Measurements from ENCODE around the gene TUT1. TPM values are rescaled to one million over a fixed set of nuclear protein-coding genes. Genes with fewer than 3 reads are reported as not detected.
A peak's percentile ranks its signal among the peaks of the same experiment; 100 is the strongest.
"Not testable (repeated sequence)": the region's sequence is repeated elsewhere in the genome, so short reads cannot be mapped to it uniquely, and the experiment has no call there.

The TUT1 gene
- total RNA-seq, 1 donor from 2014 or later: 14.7 TPM

DNA sequence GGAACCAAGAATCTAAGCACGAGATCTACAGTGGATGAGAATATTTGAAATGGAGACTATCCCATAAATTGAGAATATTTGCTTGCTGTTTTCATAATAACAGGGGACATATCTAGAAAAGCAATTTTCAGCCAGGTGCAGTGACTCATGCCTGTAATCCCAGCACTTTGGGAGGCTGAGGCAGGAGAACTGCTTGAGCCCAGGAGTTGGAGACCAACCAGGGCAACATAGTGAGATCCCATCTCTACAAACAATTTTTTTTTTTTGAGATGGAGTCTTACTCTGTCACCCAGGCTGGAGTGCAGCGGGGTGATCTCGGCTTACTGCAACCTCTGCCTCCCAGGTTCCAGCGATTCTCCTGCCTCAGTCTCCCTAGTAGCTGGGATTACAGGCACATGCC, 9.6 kb downstream of the TUT1 start:
- DNase-seq; ATAC-seq (ENCODE audit: poor library complexity); intact Hi-C loops (cut with DNase I): not testable (repeated sequence)

DNA sequence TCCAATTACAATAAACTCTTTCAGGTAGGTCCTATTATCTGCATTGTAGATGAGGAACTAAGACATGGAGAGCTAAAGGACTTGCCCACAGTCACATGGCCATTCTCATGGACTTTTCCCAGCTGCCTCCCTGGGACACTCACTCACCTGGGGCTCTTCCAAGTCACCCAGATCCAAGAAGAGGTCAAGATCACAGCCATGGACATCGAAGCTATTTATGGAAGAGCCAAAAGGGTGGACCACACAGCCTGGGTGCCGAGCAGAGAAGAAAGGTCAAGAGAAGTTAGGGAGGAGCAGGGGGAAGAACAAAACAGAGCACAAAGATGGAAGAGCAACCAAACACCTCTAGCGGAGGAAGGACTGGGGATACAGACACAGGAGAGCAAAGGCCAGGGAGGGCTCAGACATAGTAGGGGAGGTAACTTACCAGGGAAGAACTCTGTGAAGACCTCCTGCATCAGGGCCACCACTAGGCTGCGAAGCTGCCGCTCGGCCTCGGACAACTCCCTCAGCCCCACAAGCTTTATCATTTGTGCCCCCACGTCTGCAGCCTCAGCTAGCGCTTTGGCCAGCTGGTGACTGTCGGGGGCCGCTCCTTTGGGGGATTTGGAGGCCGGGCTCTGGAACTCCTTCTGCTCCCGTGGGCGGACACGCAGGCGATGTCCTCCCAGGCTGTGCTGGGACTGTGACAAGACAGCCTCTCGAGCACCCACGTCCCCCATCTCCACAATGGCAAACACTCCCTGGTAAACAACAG, 10.2 kb downstream of the TUT1 start:
- no peak for ATAC-seq (ENCODE audit: poor library complexity)
- DNase-seq: peak; percentile 21

DNA sequence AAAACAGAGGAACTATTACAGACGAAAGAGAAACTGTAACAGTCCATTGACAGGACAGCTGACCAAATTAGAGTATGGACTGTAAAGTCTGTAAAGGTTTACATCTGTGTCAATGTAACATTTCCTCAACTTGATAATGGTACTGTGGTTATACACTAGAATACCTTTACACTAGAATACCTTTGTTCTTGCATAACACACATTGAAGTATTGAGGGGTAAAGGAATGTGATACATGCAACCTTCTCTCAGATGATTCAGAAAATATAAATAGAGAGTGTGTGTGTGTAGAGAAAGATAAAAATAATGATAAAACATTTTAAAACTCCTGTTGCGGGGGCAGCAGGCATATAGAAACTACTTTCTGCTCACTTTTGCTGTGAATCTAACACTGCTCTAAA, 12.1 kb downstream of the TUT1 start:
- ATAC-seq (ENCODE audit: poor library complexity): no peak
- intact Hi-C loops (cut with DNase I): no loop called here
- DNase-seq: no peak

More for the DNA sequence above, 10.2 kb downstream of the TUT1 start:
- intact Hi-C loops (cut with DNase I): no loop called here

DNA sequence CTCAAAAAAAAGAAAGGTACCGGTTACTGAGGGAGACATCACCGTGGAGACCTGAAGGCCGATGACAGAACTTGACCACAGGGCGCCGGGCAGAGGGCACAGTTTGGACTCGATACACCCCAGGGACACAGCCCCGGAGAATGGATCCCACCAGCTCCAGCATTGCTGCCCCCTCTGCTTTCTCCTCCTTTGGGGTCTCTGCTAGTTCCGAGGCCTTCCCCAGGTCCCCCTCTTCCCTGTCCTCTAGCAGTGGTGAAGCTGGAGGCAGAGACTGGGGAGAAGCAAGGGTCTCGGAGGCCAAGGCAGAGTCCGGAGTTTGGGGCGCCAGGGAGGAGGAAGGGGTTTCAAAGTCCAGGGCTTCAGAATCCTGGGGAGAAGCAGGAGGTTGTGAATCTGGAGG, 12.8 kb downstream of the TUT1 start:
- ATAC-seq (ENCODE audit: poor library complexity): no peak
- DNase-seq: peak; percentile 21
- intact Hi-C loops (cut with DNase I): no loop called here

DNA sequence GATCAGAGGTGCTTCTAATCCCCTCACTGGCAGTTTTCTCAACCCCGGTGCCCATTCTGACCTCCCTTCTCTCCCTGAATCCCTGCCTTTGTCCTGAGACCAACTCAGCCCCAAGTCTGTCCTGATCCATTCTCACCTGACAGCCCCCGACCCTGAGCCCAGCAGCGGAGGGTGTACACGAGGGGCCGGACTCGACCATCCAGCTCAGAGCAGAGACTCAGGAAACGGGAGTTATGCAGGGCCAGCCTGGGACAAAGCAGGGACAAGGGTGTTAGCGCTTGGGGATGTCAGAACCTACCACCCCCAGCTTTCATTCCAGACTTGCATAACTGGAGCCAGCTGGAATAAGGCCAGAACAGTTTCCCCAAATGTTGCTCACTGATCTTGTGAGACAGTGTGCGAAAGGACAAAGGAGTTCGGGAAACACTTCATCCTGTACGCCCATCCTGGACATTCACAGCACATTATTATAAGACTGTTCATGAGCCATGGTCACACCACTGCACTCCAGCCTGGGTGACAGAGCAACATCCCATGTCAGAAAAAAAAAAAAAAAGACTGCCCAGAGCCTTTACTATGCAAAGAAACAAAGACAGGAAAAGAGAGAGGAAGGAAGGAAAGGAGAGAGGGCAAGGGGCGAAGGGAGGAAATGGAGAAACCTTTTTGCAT, 14.1 kb downstream of the TUT1 start:
- intact Hi-C loops (cut with DNase I): no loop called here
- DNase-seq: peak; percentile 40
- no peak for ATAC-seq (ENCODE audit: poor library complexity)

DNA sequence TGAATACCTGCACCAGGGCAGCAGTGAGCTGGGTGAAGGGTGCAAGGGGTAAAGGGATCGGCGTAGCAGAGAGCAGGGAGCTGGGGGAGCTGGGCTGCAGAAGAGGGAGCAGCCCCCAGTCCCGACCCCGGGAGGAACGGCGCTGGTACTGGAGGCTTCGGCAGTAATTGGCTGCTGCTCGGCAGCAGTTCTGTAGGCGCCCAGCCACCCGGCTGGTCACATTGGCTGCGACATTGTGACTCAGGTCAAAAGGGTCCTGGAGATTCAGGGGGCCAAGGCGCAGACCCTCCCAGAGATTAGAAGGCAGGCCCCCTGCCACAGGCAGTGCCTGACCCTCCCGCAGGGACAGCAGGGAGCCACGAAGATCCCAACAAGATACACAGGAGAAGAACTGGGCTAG, 15.5 kb downstream of the TUT1 start:
- peak; percentile 24 for DNase-seq
- intact Hi-C loops (cut with DNase I): no loop called here
- no peak for ATAC-seq (ENCODE audit: poor library complexity)

DNA sequence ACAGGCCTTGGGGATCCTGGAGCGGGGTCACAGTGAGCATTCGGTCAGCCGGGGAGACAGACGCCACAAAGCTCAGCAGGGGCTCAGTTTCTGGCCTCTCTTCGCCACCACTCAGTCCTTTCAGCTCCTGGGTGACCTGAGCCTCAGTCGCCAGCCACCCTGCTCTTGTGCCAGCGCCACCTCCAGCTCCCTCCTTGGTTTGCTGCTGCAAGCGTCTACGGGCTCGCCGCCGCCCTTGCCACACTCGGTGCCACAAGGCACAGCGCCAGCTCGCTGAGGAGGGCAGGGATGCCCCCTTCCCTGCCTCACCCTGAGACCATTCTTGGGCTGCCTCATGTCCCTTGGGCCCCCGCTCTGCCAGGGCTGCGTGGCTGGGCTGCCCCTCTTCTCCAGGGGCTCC, 16.2 kb downstream of the TUT1 start:
- intact Hi-C loops (cut with DNase I): no loop called here
- no peak for ATAC-seq (ENCODE audit: poor library complexity)
- DNase-seq: peak; percentile 49

DNA sequence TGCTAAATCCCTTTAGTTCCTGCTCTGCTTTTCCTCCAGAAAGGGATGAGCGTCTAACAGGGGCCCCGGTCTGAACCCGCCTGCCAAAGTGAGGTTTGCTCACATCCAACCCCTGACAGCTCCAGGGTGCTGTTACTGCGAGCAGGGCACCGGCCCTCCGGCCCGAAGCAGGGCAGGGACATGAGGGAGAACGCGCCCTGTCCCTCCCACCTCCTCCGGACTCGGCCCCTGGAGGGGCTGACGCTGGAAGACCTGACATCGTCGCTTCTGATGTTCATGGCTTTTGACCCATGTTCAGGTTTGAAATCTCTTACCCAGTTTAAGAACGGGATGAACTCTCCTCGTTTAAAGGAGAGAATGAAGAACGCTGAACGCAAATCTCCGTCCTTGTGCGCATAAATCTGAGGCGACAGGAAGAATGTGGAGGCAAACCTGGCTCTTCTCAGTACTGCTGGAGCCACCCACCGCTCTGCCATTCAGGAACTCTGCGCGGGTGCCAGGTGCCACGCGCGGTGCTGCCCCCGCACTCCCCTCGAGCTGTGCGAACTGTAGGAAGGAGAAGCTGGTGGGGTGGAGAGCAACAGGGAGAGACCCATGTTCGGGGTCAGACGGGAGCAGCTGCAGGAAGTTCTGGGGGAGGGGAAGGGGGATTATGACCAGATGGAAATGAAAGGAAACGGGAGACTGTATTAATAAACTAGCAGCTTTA, 16.8 kb downstream of the TUT1 start:
- intact Hi-C loops (cut with DNase I): no loop called here
- ATAC-seq (ENCODE audit: poor library complexity) (peak; percentile 23), DNase-seq (peak; percentile 65)

DNA sequence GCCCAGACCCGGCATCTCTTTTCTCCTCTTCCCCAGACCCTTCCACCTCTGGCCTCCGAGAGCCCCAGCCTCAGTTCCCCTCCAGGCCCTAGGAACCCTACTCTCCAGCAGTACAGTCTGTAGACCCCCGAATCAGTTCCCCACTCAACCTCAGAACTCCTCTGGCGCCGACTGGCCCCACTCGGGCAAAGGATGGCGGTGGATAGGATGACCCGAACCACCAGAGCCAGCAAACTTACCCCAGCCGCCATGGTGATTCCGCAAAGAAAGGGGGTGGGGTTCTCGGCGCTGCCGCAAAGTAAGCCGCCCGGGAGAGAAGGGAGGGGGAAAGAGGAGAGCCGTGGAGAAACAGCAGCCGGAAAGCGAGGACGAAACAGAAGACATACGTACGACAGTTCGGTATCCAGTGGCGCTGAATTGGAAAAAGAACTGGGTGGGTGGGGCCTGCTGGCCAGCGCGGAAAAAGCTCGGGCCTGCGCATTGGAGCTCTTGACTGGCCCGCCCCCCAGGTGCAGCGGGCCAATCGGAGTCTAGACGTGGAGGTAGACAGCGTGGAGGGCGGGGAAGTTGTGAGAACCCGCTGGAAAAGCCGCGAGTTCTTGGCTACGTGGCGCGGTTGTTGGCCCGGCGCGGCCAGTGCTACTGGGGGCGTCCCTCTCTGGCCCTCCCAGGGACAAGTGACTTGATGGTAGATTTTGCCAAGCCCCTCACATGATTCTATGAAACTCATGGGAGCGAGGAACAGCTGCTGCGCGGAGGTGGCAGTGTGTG, 17.5 kb downstream of the TUT1 start, which contains the start of gene EEF1G:
Gene EEF1G (minus strand): TSS at position 300 of the 771 bp plus-strand sequence. CDS start 49 bp downstream, at position 251.
- intact Hi-C loops (cut with DNase I): no loop called here
- DNase-seq (peak; percentile 98), ATAC-seq (ENCODE audit: poor library complexity) (peak; percentile 97)

DNA sequence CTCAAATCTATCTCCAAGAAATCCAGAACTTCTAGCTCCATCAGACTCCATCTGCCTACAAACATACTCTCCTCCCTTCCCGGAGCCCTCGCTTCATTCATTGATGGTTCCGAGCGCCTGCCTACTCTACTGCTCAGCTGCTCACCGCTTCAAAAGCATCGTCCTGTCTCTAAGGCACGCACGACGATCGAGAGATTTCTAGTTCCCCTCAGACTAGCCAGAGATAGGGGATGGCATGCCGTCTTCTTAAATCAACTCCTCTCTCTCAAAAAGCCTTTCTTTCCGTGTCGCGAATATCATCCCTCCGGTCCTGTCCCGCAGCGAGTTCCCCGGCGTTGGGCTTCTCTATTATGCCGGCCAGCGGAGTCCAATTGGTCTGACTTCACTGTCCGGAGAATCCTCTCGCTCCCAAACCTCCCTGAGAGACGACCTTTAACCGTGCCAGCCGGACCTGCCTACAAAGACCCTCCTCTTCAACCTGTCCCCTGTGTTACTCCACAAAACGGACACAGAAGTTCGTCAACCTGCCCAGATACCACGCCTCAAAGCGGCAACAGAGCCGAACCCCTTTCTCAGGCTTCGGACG, 18.2 kb downstream of the TUT1 start:
- intact Hi-C loops (cut with DNase I): no loop called here
- DNase-seq (peak; percentile 46), ATAC-seq (ENCODE audit: poor library complexity) (peak; percentile 0)

DNA sequence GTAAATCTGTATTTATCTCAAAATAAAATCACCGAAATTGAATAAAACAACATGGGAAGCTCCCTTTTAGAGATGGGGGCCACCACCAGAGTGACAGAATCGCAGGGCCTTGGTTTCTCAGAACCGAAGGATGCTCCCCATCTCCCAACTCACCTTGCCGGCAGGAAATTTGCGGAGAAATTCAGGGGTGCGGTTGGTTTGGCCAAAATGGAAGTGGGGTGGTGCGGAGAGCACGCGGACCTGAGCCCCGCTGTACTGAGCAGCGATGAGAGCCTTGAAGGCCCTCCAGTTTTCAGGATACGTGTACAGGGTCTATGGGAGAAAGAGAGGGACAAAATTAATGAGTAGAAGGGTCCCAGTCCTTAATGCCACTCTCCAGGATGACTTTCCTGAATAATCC, 18.9 kb downstream of the TUT1 start:
- intact Hi-C loops (cut with DNase I): no loop called here
- ATAC-seq (ENCODE audit: poor library complexity): no peak
- no peak for DNase-seq

DNA sequence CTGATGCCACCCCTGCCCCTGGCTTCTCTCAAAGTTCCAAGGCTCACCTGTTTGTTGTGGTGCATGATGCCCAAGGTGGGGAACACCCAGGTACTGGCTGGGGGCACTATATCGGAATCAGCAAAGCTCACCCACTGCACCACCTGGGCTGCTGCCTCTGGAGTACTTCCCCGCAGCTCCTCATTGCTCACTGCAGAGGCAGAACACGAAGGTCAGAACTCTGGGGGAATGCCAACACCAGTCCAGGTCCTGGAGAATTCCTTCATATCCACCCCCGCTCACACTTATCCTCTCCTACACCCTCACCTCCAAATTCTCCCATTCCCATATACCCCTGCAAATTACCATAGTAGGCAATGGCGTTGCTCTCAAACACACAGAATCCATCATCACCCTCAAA, 19.8 kb downstream of the TUT1 start:
- intact Hi-C loops (cut with DNase I); ATAC-seq (ENCODE audit: poor library complexity): not testable (repeated sequence)
- DNase-seq: peak; percentile 17

DNA sequence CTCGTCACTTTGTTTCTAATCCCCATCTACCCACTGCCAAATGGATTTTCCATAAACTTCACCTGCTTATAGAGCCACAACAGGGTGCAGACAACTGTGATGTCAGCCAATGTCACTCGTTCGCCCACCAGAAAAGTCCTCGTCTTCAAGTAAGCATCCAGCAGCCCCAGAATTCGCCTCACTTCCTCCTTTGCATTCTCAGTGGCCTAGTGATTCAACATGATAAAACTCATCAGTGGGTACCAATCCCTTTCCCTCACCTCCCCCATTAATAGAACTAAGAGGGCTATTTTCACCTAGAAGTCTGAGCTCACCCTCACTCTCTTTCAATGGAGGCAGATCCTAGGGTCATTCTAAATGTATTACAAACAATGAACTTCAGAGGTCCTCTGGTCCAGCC, 20.4 kb downstream of the TUT1 start:
- DNase-seq; intact Hi-C loops (cut with DNase I); ATAC-seq (ENCODE audit: poor library complexity): not testable (repeated sequence)

DNA sequence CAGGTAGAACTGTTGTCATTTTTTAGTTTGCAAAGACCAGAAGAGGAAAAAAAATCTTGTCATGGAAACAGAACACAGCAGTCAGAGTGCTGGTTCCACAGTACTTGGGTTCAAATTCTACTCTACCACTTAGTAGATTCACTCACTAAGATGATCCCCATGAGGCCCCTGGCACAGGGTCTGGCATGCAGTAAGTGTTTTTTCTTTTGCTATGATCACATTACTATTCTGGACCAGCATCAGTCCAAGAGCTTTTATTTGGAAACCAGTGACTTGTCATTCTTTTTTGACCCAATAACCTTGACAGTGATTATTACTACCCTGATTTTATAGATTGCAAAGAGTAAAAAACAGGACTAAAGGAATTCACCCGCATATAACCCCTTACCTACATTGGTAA, 21.7 kb downstream of the TUT1 start:
- no peak for ATAC-seq (ENCODE audit: poor library complexity)
- peak; percentile 20 for DNase-seq
- intact Hi-C loops (cut with DNase I): no loop called here

DNA sequence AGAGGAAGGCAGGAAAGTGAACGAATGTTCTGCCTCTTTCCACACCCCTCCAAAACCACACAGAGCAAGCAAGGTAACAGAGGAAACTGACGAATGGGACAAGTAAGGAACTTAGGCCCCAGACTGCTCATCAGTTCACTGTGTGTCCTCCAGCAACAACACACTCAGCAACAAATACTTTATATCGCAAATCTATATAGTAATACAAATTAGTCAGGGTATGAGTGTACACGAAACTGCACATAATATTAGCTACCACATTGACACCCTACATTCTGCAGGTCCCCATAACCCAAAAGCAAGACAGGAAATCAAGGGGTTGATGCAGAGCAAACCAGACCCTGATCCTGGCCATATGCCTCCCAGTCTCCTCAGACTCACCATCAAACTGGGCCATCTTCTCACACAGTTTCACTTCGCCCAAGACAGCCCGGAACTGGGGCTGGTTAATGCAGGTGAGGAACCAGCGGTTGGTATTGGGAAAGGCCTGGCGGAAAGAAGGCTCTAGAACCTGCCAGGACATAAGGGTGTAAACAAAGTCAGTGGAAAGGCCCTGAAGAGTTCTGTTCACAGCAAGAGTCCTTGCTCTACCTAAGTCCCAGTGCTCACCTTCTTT, 24.2 kb downstream of the TUT1 start:
- ATAC-seq (ENCODE audit: poor library complexity) (no peak), DNase-seq (no peak)
- intact Hi-C loops (cut with DNase I): no loop called here

DNA sequence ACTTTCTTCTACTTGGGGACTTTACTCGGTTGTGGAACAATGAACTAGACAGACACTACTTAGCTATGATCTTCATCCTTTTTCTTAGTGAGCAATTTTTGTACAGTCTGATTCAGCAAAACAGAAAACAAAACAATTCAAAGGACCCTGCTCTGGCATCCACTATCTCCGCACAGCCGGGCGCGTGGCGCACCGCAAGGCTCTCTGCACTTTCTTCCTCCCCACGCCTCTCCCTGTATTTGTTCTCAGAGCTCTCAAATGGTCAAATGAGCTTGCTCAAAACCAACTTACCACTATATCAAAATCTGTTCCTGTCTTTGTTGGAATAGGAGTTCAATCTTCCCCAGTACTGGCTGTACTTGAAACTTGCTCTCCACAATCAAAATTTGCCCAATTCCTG, 25.1 kb downstream of the TUT1 start:
- intact Hi-C loops (cut with DNase I): no loop called here
- ATAC-seq (ENCODE audit: poor library complexity): no peak
- DNase-seq: peak; percentile 20

DNA sequence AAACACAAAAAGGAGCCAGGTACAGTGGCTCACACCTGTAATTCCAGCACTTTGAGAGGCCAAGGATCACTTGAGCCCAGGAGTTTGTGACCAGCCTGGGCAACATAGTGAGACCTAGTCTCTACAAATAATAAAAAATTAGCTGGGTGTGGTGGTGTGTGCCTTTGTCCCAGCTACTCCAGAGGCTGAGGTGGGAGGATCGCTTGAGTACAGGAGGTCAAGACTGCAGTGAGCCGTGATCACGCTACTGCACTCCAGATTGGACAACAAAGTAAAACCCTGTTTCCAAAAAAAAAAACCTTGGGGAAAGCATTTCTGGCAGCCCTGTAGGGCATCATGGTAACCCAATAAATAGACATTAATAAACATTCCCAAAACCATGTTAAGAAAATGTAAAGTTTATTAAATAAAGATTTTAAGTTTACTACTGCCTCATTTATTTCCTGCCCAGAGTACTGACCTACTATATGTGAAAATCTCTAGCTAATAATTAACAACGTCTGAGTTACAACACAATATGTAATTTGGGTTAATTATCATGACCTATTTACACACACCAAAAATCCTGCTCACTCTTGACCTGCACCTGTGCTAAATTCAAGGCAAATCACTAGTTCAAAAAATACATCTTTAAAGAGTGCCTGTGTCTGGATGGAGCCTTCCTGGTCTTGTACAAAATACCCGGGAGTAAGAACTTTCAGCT, 26.1 kb downstream of the TUT1 start:
- DNase-seq (no peak), ATAC-seq (ENCODE audit: poor library complexity) (no peak)
- intact Hi-C loops (cut with DNase I): no loop called here

Measured in Right ventricle myocardium superior (tissue), 1 donor.